Measurements from ENCODE around the gene SGK1.
"Not testable (repeated sequence)": the region's sequence is repeated elsewhere in the genome, so short reads cannot be mapped to it uniquely, and the experiment has no call there.

- TF ChIP-seq POLR2A (IDR thresholded peaks at IDR 0.05); POLR2AphosphoS5 (IDR thresholded peaks at IDR 0.05); EP300 (IDR thresholded peaks at IDR 0.05; ENCODE audit: low read depth): not testable (repeated sequence)
- TF ChIP-seq, protein P1, sequence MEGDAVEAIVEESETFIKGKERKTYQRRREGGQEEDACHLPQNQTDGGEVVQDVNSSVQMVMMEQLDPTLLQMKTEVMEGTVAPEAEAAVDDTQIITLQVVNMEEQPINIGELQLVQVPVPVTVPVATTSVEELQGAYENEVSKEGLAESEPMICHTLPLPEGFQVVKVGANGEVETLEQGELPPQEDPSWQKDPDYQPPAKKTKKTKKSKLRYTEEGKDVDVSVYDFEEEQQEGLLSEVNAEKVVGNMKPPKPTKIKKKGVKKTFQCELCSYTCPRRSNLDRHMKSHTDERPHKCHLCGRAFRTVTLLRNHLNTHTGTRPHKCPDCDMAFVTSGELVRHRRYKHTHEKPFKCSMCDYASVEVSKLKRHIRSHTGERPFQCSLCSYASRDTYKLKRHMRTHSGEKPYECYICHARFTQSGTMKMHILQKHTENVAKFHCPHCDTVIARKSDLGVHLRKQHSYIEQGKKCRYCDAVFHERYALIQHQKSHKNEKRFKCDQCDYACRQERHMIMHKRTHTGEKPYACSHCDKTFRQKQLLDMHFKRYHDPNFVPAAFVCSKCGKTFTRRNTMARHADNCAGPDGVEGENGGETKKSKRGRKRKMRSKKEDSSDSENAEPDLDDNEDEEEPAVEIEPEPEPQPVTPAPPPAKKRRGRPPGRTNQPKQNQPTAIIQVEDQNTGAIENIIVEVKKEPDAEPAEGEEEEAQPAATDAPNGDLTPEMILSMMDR (IDR thresholded peaks at IDR 0.05), result not testable (repeated sequence)
Observed at GRCh38 chr6:134204759-134205158, 113.2 kb downstream of the SGK1 start.
